Suprapubic skin (tissue), 4 donors: Measurements from ENCODE around the gene ANAPC5.
"Not testable (repeated sequence)": the region's sequence is repeated elsewhere in the genome, so short reads cannot be mapped to it uniquely, and the experiment has no call there.

Source experiments
- CTCF ChIP-seq, 2 donors: fragments of 200-600 bp in 1 of 2; fragments of 450-650 bp in 1 of 2; sonication (generic) in 1 of 2; IDR thresholded peaks; one replicate each; pipeline ENCODE4 v1.5.1; 2016 to 2019; ENCODE audit warnings: antibody characterized with exemption in 2 of 2, mild to moderate bottlenecking in 1 of 2, moderate library complexity in 1 of 2
- POLR2A ChIP-seq, 2 donors: fragments of 450-650 bp; IDR thresholded peaks; one replicate each; pipeline ENCODE4 v1.6.1; 2017; ENCODE audit warnings: antibody characterized with exemption in 2 of 2, mild to moderate bottlenecking in 2 of 2, moderate library complexity in 2 of 2
- POLR2AphosphoS5 ChIP-seq, 3 donors: sonication (generic); formaldehyde crosslinking; IDR thresholded peaks; one replicate each; pipeline ENCODE4 v1.6.1; 2017; ENCODE audit warnings: antibody characterized with exemption in 3 of 3

DNA sequence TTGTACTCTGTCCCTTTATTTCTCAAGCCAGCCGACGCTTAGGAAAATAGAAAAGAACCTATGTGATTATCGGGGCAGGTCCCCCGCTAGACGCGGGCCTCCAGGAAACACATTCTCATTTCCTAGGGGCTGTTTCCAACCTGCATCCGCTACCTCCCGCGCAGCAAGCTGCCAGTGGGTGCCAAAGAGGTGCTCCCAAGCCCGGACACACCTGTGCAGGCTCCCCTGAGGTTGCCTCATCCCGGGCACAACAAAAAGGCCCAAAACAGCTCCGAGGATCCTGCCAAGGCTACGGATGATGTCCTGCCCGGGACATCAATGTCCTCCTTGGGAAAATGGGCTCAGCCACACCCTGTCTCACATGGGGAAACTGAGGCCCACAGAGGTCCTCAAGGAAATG is 71.1 kb downstream of the ANAPC5 start:
- TF ChIP-seq CTCF, POLR2A, POLR2AphosphoS5 (IDR thresholded peaks at IDR 0.05): not testable (repeated sequence)
